ENCODE data around the gene DNAJA4. TPM values are rescaled to one million over a fixed set of nuclear protein-coding genes. Genes with fewer than 3 reads are reported as not detected.
A peak's percentile ranks its signal among the peaks of the same experiment; 100 is the strongest.

Gene DNAJA4
- total and polyA plus RNA-seq, 10 donors = 6.0 to 51.7 (median 14.8) TPM

DNA sequence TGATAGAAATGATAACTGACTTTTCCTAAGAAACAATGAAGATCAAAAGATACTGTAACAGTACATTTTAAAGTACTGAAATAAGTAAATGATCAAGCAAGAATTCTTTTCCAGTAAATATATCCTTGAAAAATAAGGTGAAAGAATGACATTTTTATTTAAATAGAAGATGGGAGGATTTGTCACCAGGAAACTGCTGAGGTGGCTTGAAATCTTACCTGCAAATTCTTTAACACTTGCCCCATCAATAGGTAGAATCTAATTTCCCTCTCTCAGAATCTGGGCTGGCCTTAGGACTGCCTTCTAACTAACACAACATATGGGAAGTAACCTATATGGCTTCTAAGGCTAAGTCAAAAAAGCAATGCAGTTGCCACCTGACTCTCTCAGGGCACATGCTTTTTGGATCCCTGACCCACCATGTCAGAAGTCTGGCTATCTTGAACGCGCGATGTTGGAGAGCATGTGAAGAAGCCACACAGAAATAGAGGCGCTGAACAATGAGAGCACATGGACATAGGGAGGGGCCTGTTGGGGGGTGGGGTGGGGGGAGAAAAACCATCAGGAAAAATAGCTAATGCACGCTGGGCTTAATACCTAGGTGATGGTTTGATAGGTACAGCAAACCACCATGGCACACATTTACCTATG is 41.5 kb upstream of the DNAJA4 start:
- no peaks in the 10 kb centered on the region for H3K36me3 ChIP-seq
- H3K4me1 ChIP-seq = no peaks in the 10 kb centered on the region
- no peak overlapping the region for H3K4me3 ChIP-seq
- no peak overlapping the region for H3K27ac ChIP-seq
- intact Hi-C loops (cut with DNase I; ENCODE audit: low total_unique reads) = no loop called here
- WGBS, 5 donors = 92 to 97% (median 94%) methylated on average over 5 of the region's 5 CpGs
- H3K9me3 ChIP-seq = no peaks in the 10 kb centered on the region
- no peak for TF ChIP-seq POLR2AphosphoS5 (IDR thresholded peaks at IDR 0.05)
- no peak for TF ChIP-seq CTCF (IDR thresholded peaks at IDR 0.05 in 8 of 11, conservative IDR thresholded peaks at IDR 0.05 in 3 of 11)
- TF ChIP-seq POLR2A (IDR thresholded peaks at IDR 0.05) = no peak
- H3K27me3 ChIP-seq (replicated peaks in 1 of 7) = no peaks in the 10 kb centered on the region
- no peak for DNase-seq

DNA sequence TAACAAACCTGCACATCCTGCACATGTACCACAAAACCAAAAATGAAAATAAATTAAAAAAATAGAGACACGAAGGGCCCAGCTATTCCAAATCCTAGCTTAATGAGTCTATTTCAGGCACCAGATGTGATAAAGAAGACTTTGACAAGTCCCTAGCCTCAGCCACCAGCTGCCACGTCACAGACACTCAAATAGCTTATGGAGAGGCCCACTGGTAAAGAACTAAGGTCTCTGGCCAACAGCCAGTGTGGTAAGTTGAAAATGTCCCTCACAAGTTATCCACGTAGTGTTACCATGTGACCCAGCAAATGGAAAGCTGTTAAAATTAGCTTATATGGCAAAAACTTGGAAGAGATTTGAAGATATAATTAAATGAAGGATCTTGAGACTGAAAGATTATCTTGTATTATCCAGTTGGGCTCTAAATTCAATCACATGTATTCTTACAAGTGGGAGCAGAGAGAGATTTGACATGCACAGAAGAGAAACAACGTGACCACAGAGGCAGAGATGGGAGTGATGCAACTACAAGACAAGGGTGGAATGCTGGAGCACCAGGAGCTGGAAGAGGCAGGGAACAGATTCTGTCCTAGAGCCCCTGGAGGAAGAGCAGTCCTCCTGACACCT is 40.9 kb upstream of the DNAJA4 start:
- Histone ChIP-seq H3K4me1 (no peaks in the 10 kb centered on the region), H3K27me3 (replicated peaks in 1 of 7) (no peaks in the 10 kb centered on the region), H3K36me3 (no peaks in the 10 kb centered on the region), H3K27ac (peak overlapping the region in 3 of 8 donors; percentile 10 to 39 (median 15)), H3K9me3 (no peaks in the 10 kb centered on the region), H3K4me3 (no peak overlapping the region)
- DNase-seq = peak; percentile 12
- intact Hi-C loops (cut with DNase I; ENCODE audit: low total_unique reads) = no loop called here
- TF ChIP-seq POLR2AphosphoS5 (IDR thresholded peaks at IDR 0.05) (no peak), CTCF (IDR thresholded peaks at IDR 0.05 in 8 of 11, conservative IDR thresholded peaks at IDR 0.05 in 3 of 11) (no peak), POLR2A (IDR thresholded peaks at IDR 0.05) (no peak)
- WGBS, 5 donors = 57 to 66% (median 62%) methylated on average over 4 of the region's 4 CpGs

GRCh38 chr15:78224023-78224411 is 40.3 kb upstream of the DNAJA4 start:
- WGBS, 5 donors = 83 to 93% (median 88%) methylated on average over 2 of the region's 2 CpGs
- H3K9me3 ChIP-seq = no peaks in the 10 kb centered on the region
- peak; percentile 6 for DNase-seq

More at GRCh38 chr15:78224023-78224411, 40.3 kb upstream of the DNAJA4 start:
- H3K27ac ChIP-seq = peak overlapping the region in 3 of 8 donors; percentile 10 to 39 (median 15)
- no peak overlapping the region for H3K4me3 ChIP-seq
- intact Hi-C loops (cut with DNase I; ENCODE audit: low total_unique reads) = no loop called here
- no peaks in the 10 kb centered on the region for H3K36me3 ChIP-seq
- TF ChIP-seq POLR2AphosphoS5 (IDR thresholded peaks at IDR 0.05) = no peak
- no peak for TF ChIP-seq CTCF (IDR thresholded peaks at IDR 0.05 in 8 of 11, conservative IDR thresholded peaks at IDR 0.05 in 3 of 11)
- TF ChIP-seq POLR2A (IDR thresholded peaks at IDR 0.05) = no peak
- no peaks in the 10 kb centered on the region for H3K4me1 ChIP-seq
- H3K27me3 ChIP-seq (replicated peaks in 1 of 7) = no peaks in the 10 kb centered on the region
